NCI-H2227 treated with DMSO at 0.1 percent for 48 hours (cell line): ENCODE data around the gene CLASP1.
"Not testable (repeated sequence)": the region's sequence is repeated elsewhere in the genome, so short reads cannot be mapped to it uniquely, and the experiment has no call there.

Experiments
- DNase-seq: peaks from one replicate; lab custom pipeline; 2025; lab: John Stamatoyannopoulos, UW

CLASP1 gene

DNA sequence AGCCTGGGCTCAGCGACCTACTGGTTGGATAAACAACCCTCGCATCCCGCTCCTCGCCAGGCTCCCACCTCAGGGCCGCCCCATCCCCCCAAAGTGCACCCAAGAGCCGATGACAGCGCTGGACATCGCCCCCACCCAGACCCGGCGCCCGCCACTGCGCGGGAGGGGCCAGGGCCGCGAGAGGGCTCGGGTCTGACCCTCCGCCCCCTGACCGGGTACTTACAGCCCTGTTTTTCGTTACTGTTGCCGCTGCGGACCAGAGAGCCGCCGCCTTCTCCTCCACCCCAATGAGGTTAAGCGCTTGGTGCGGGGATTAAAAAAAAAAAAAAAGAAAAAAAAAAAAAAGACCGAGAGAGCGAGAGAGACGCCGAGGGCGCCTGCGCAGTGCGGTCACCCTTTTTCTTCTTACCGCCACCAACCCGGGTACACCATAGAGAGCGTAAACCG is at the start of gene CLASP1:
TSS of gene CLASP1 (minus strand) at position 314 of the 447 bp plus-strand sequence. CDS start 43,567 bp downstream, outside the sequence.
- no peak for DNase-seq

- no peak for DNase-seq
Observed at GRCh38 chr2:121698318-121698930, 49.2 kb upstream of the CLASP1 start.

GRCh38 chr2:121697108-121697631 is 47.9 kb upstream of the CLASP1 start:
- no peak for DNase-seq

DNA sequence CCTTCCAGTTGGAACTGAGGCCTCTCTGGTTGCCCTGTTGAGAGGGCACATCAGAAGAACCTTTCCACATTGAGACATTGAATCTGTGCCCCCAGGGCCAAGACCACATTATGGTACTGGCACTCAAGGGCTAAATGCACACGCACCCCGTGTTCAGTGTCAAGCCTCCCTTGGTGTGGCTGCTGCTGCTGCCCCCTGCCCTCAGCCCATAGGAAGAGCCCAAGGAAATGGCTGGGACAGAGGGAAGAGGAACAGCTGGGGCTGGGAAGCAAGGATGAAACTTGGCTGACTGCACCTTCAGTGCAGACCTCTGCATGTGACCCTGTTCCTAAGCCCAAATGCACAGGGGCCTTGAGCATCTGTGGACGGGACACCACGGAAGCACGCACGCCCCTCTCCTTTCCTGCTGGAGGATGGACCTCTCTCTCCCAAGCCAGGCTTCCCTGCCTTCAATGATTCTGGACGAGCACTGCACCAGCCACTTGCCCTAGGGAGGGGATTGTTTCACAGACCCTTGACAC is 47.2 kb upstream of the CLASP1 start:
- DNase-seq, result no peak

DNA sequence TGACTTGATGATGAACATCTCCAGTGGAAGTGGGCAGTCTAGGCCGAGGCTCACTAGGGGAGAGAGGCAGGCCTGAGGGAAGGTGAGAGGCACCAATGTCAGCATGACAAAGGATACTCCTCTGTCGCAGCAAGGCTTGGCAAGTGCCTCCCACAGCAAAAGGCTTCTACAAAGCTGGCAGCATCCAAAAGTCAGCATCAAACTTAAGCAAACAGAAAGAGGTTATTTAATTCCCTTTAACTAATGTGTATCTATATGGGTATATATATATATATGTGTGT is 45.8 kb upstream of the CLASP1 start:
- DNase-seq, result no peak

- DNase-seq, result no peak
Observed at GRCh38 chr2:121694398-121695170, 45.3 kb upstream of the CLASP1 start.

DNA sequence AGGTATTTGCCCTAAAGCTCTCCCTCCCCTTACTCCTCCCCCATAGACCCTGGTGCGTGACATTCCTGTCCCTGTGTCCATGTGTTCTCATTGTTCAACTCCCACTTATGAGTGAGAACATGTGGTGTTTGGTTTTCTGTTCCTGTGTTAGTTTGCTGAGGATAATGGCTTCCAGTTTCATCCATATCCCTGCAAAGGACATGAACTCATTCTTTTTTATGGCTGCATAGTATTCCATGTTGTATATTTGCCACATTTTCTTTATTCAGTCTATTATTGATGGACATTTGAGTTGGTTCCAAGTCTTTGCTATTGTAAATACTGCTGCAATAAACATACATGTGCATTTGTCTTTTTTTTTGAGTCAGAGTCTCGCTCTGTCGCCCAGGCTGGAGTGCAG is 41.3 kb upstream of the CLASP1 start:
- not testable (repeated sequence) for DNase-seq

- DNase-seq, result no peak
Observed at GRCh38 chr2:121690095-121690494, 40.8 kb upstream of the CLASP1 start.

- peak; percentile 49 for DNase-seq
Observed at GRCh38 chr2:121689356-121689755, 40.1 kb upstream of the CLASP1 start.

DNA sequence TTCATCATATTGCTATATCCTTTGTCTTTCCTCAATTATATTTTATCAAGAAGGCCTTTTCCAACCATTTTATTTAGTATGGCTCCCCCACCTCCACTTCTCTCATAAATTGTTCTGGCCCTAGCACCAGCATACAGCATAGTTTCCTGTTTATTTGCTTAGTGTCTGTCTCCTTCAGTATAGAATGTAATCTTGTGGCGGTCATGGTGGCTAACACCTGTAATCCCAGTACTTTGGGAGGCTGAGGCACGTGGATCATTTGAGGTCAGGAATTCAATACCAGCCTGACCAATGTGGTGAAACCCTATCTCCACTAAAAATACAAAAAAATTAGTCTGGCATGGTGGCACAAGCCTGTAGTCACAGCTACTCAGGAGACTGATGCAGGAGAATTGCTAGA is 39.6 kb upstream of the CLASP1 start:
- DNase-seq, result no peak

DNA sequence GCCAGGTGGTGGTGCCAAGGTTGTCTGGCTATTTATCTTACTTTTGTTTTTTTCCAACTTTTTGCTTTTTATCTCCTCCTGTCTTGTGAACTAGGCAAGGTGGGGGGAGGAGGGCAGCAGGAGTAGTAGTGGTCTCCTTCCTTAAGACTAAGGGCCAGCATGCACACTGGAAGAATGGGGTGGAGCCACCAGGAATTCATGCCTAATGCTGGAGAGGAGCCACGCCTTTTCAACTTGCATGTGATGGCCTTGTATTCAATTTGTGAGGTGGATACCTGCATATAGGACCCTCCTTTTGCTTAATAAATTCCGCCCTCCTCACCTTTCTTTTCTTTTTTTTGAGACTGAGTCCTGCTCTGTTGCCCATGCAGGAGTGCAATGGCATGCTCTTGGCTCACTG is 37.6 kb upstream of the CLASP1 start:
- DNase-seq, result no peak

DNA sequence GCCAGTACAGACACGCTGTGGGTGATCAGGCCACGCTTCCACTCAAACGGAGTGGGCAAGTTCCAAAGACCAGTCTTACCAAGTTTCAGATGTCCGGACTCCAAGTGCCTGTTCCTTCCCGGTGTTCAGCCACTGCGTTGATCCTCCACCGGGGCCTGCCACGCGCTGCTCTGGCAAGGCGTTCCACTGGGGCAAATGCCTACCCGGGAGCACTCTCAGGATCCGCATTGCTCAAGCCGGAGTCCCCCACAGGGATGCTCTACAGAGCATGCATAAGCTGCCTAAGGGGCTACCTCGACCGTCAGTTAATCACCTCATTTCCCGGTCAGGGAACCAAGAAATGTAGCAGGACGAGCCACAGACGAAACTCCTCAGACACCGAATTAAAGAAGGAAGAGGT is 37.0 kb upstream of the CLASP1 start:
- no peak for DNase-seq

GRCh38 chr2:121682396-121683298 is 33.4 kb upstream of the CLASP1 start:
- DNase-seq, result no peak

DNA sequence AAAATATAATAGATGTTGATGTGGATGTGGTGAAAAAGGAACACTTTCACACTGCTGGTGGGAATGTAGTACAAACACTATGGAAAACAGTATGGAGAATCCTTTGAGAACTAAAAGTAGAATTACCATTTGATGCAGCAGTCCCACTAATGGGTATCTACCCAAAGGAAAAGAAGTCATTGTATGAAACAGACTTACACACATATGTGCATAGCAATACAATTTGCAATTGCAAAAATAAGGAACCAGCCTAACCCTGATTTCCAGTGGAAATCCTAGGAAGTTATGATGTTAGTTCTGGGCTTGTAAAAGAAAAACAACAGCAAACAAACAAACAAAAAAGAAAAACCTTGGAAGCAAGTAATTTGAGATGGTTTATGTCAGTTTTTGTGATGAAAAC is 28.6 kb upstream of the CLASP1 start:
- DNase-seq, result no peak

GRCh38 chr2:121671621-121672020 is 22.4 kb upstream of the CLASP1 start:
- not testable (repeated sequence) for DNase-seq

- DNase-seq, result no peak
Observed at GRCh38 chr2:121670181-121670580, 20.9 kb upstream of the CLASP1 start.

- no peak for DNase-seq
Observed at GRCh38 chr2:121667618-121668017, 18.4 kb upstream of the CLASP1 start.

DNA sequence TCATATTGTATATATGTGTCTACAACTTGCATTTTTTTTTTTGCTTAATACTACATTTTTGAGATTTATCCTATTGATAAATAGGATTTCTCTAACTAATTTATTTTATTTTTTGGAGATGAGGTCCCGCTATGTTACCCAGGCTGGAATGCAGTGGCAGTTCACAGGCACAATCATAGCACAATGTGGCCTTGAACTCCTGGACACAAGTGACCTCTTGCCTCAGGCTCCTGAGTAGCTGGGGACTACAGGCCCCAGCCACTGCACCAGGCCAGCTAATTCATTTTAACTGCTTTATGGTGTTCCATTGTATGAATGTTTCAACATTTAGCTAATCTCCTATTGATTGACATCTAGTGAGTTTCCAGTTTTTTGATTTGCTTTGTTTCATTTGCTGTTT is 16.8 kb upstream of the CLASP1 start:
- DNase-seq, result no peak

DNA sequence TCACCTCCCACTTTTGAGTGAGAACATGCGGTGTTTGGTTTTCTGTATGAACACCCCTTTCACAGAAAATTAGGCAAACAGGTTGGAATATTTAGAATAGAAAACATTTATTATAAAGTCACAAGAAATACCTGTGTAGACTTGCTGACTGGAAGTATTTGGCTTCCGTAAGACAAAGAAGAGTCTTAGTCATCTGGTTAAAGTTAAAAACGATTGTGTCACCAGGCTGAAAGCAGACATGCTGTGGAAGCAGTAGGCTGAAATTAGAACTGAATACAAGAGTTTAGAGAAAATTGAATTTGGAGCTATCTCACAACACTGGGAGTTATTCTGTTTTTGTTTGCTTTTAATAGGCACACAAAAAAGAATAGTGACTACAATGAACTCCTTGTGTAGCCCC is 16.2 kb upstream of the CLASP1 start:
- no peak for DNase-seq

DNA sequence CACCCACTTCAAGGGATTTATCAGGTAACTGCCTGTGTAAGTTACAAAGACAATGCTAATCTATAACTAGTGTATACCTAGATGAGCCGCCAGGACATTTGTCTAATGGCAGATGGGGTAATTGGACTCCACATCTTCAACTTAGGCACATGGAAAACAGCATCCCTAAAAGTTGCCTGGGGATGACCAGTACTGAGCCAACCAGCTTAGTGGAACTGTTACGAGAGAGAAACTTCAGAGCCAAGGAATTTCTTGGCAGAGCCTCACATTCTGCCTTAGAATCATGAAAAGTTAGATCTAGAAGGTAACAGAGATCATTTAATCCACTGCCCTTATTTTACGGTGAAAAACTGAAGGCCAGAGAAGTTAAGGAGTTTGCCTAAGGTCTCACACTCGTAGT is 15.5 kb upstream of the CLASP1 start:
- no peak for DNase-seq

GRCh38 chr2:121664086-121664485 is 14.8 kb upstream of the CLASP1 start:
- DNase-seq, result no peak

GRCh38 chr2:121663434-121663833 is 14.2 kb upstream of the CLASP1 start:
- DNase-seq, result no peak
